GM23248 (cell line): ENCODE data around the gene MLC1. TPM values are rescaled to one million over a fixed set of nuclear protein-coding genes. Genes with fewer than 3 reads are reported as not detected.

Source experiments
- DNase-seq: peaks from one replicate; pipeline ENCODE4 v3.0.0-alpha.2; 2015
- H2AFZ ChIP-seq: fragments of 200-600 bp; sonication (generic); 2 replicates; pipeline ENCODE4 v1.6.1; 2016; ENCODE audit warnings: antibody characterized with exemption
- H3F3A ChIP-seq: fragments of 200-600 bp; sonication (generic); 2 replicates; pipeline ENCODE4 v1.6.1; 2016; ENCODE audit warnings: mild to moderate bottlenecking, antibody characterized with exemption, mixed run types; ENCODE audit not compliant: insufficient read depth
- H3K27ac ChIP-seq: fragments of 200-600 bp; sonication (generic); 2 replicates; pipeline ENCODE4 v1.5.1; 2016; ENCODE audit warnings: mild to moderate bottlenecking
- H3K27me3 ChIP-seq: fragments of 200-600 bp; sonication (generic); replicated peaks from 2 replicates; pipeline ENCODE4 v1.6.1; 2016; ENCODE audit warnings: mild to moderate bottlenecking; ENCODE audit not compliant: insufficient read depth
- H3K36me3 ChIP-seq: fragments of 200-600 bp; sonication (generic); 2 replicates; pipeline ENCODE4 v1.6.1; 2016; ENCODE audit warnings: low read depth, mild to moderate bottlenecking
- H3K4me1 ChIP-seq: fragments of 200-600 bp; sonication (generic); 2 replicates; pipeline ENCODE4 v1.6.1; 2016; ENCODE audit warnings: mild to moderate bottlenecking; ENCODE audit not compliant: insufficient read depth
- H3K4me2 ChIP-seq: fragments of 200-600 bp; sonication (generic); one replicate; pipeline ENCODE4 v1.6.1; 2016; ENCODE audit warnings: mild to moderate bottlenecking; ENCODE audit not compliant: unreplicated experiment
- H3K4me3 ChIP-seq: fragments of 200-600 bp; sonication (generic); 2 replicates; pipeline ENCODE4 v1.5.1; 2016; ENCODE audit warnings: mild to moderate bottlenecking
- H3K79me2 ChIP-seq: fragments of 200-600 bp; sonication (generic); 2 replicates; pipeline ENCODE4 v1.6.1; 2016; ENCODE audit warnings: mild to moderate bottlenecking; ENCODE audit not compliant: insufficient read depth
- H3K9ac ChIP-seq: fragments of 200-600 bp; sonication (generic); 2 replicates; pipeline ENCODE4 v1.6.1; 2016; ENCODE audit warnings: mild to moderate bottlenecking
- H3K9me2 ChIP-seq: fragments of 200-600 bp; sonication (generic); 2 replicates; pipeline ENCODE4 v1.6.1; 2016; ENCODE audit warnings: mixed run types, mild to moderate bottlenecking, moderate library complexity; ENCODE audit not compliant: insufficient read depth
- H3K9me3 ChIP-seq: fragments of 200-600 bp; sonication (generic); one replicate; pipeline ENCODE4 v1.6.1; 2017; ENCODE audit warnings: low read depth
- H4K20me1 ChIP-seq: fragments of 200-600 bp; sonication (generic); 2 replicates; pipeline ENCODE4 v1.6.0; 2016; ENCODE audit not compliant: insufficient read depth
- EZH2 ChIP-seq: fragments of 200-600 bp; sonication (generic); IDR thresholded peaks from 2 replicates; pipeline ENCODE4 v1.6.1; 2018; ENCODE audit warnings: antibody characterized with exemption, mild to moderate bottlenecking; ENCODE audit not compliant: insufficient read depth, poor library complexity, severe bottlenecking
- EZH2phosphoT487 ChIP-seq: fragments of 200-600 bp; sonication (generic); IDR thresholded peaks from 2 replicates; pipeline ENCODE4 v1.6.1; 2018; ENCODE audit warnings: antibody characterized with exemption, moderate library complexity, mild to moderate bottlenecking, low read depth; ENCODE audit not compliant: insufficient read depth
- WGBS, 2 experiments: methylation state at CpG; one replicate each; pipeline ENCODE4 v1.1.6; 2015 to 2017; ENCODE audit warnings: low lambda C conversion rate in 2 of 2, low coverage in 1 of 2; ENCODE audit errors: missing lambda C conversion rate in 2 of 2; 5-methylcytosine and 5-hydroxymethylcytosine counted together
- in situ Hi-C: fragments of 300-500 bp; cut with MboI; formaldehyde crosslinking; loops from 2 replicates; pipeline ENCODE4 v1.15.0; 2020
- polyA plus RNA-seq: library from polyadenylated mRNA; unstranded; fragments of >200 nt; fragmentation: Nextera tagmentation; extraction: Ambion mirVana; gene quantifications from 2 replicates; pipeline ENCODE4 v1.2.1, GENCODE V29; 2016
- total RNA-seq: library from RNA; depleted of rRNA; stranded (reverse); fragments of >200 nt; shearing (Covaris generic); gene quantifications from 2 replicates; pipeline ENCODE4 v1.2.3, GENCODE V29; 2014

Gene MLC1
- total and polyA plus RNA-seq, 2 experiments from 2014 or later: not detected

DNA sequence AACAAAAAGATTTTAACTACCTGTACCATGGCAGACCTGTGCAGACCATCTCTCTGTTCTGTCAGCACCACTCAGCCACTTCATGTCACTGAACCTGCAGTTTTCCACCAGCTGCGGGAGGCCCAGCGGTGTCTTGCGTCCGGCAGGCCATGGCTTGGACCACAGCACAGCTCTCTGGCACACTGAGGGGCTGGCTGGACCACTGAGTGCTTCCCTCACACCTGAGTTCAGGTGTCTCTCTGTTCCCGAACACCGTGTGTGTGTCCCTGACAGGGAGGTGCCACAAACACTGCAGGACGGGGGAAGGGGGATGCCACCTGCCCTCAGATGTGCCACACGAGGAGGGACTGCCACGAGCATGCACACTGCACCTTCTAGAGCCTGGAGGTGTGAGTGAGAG is 22.3 kb upstream of the MLC1 start:
- Histone ChIP-seq H3K4me2 (no peak overlapping the region), H3K9me2 (no peaks in the 10 kb centered on the region), H3K27ac (no peak overlapping the region), H3K36me3 (no peaks in the 10 kb centered on the region), H3K9ac (no peak overlapping the region), H3K27me3 (no peaks in the 10 kb centered on the region), H3K79me2 (no peaks in the 10 kb centered on the region), H3K4me3 (no peak overlapping the region), H3K9me3 (no peaks in the 10 kb centered on the region), H3K4me1 (peaks cover 3% of the 10 kb centered on the region; the same call in 1 of the 2 replicates), H4K20me1 (no peaks in the 10 kb centered on the region), H3F3A (no peaks in the 10 kb centered on the region), H2AFZ (no peak overlapping the region)
- no peak for DNase-seq
- 62 to 71% methylated on average over 9 of the region's 9 CpGs for WGBS, 2 experiments
- no peak for TF ChIP-seq EZH2phosphoT487
- TF ChIP-seq EZH2: no peak
- in situ Hi-C loops: no loop called here

DNA sequence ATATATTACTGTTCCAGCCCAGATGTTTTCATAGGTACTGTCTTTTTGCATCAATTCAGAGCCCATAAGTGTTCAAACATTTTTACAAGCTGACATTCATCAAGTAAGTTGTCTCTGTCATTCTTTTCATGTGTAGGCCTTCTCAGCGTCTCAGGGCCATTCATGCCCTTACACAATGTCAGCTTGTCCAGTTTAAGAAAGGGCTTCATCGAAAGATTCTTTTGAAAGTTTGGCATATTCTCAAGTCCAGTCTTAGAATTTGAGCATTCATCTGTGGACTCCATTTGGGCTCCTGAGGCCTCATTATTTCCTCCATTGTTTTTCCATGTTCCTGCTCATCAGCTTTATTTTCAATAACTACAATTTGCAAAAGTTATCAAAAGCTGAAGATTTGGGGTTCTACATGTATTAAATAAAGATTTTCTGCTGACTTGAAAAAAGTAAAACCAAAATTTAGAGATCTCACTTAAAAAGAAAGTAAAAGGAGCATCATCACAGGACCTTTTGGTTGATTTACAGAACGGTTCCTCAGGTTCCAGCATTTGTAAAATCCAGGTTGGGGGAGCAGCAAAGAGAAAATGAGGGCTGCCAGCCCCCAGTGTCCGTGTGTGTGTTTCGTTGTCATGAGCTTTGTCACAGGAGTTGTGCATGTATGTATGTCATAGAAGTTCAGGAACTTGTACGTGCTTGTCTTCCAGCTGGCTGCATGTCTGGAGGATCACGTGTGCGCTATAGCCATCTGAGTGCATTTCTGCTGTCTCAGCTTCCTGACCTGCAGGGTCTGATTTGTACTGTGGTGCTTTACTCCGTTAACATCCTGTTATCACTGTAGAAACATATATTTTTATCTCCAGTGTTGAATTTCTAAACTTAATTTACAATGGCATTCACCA is 20.2 kb upstream of the MLC1 start:
- Histone ChIP-seq H3K9me2 (no peaks in the 10 kb centered on the region), H4K20me1 (no peaks in the 10 kb centered on the region), H3F3A (no peaks in the 10 kb centered on the region), H3K4me2 (no peak overlapping the region), H3K27me3 (peaks cover 6% of the 10 kb centered on the region; the same call in 1 of the 2 replicates), H2AFZ (no peak overlapping the region), H3K79me2 (no peaks in the 10 kb centered on the region), H3K27ac (no peak overlapping the region), H3K9ac (no peak overlapping the region), H3K4me3 (no peak overlapping the region), H3K9me3 (no peaks in the 10 kb centered on the region), H3K36me3 (no peaks in the 10 kb centered on the region), H3K4me1 (no peaks in the 10 kb centered on the region)
- in situ Hi-C loops: no loop called here
- WGBS, 2 experiments: 64 to 68% methylated on average over 9 of the region's 9 CpGs
- no peak for DNase-seq
- TF ChIP-seq EZH2phosphoT487 (no peak), EZH2 (no peak)

DNA sequence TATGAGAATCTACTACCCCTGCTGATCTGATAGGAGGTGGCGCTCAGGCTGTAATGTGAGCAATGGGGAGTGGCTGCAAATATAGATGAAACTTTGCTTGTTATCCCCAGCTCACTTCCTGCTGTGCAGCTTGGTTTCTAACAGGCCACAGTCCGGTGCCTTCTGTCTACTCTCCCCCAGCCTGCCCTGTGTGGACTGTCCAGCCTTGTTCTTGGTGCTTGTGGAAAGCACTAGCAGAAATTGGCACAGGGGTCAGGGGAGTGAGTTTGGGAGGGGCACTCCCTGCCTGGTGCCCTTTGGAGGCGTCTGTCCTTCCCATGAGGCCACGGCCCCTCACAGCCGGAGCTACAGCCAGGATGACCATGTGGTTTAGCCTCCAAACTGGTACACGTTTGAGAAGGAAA is 18.9 kb upstream of the MLC1 start:
- H3K4me2 ChIP-seq: no peak overlapping the region
- no peak overlapping the region for H3K4me3 ChIP-seq
- no peak overlapping the region for H3K9ac ChIP-seq
- no peaks in the 10 kb centered on the region for H4K20me1 ChIP-seq
- TF ChIP-seq EZH2phosphoT487 (no peak), EZH2 (no peak)
- no peaks in the 10 kb centered on the region for H3K4me1 ChIP-seq
- H3K36me3 ChIP-seq: no peaks in the 10 kb centered on the region
- no peaks in the 10 kb centered on the region for H3F3A ChIP-seq
- no peak overlapping the region for H3K27ac ChIP-seq
- WGBS, 2 experiments: 61 to 77% methylated on average over 6 of the region's 6 CpGs
- H3K9me3 ChIP-seq: no peaks in the 10 kb centered on the region
- no peaks in the 10 kb centered on the region for H3K79me2 ChIP-seq
- H2AFZ ChIP-seq: no peak overlapping the region
- in situ Hi-C loops: no loop called here
- H3K9me2 ChIP-seq: no peaks in the 10 kb centered on the region
- DNase-seq: no peak
- H3K27me3 ChIP-seq: peaks cover 11% of the 10 kb centered on the region; the same call in 1 of the 2 replicates

DNA sequence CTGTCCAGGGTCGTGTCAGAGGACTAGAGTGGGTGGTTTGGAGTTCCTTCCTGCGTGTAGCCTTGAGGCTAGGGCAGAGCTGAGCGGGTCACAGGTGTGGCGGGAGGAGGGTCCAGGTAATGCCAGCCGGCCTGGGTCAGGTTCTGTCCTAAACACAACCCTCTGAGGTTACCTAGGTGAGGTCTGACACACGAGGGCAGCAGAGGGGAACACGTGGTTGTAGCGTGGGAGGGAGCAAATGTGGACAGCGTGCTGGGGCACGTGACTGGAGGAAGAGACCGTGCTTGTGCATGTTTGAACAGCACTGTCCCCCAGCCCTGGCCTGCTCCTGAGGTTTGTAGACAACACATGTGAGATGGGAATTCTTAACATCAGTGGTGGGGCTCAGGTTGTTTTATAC is 17.7 kb upstream of the MLC1 start:
- 38 to 42% methylated on average over 11 of the region's 11 CpGs for WGBS, 2 experiments
- H3K9me3 ChIP-seq: no peaks in the 10 kb centered on the region
- no peaks in the 10 kb centered on the region for H4K20me1 ChIP-seq
- no peaks in the 10 kb centered on the region for H3F3A ChIP-seq
- no peak overlapping the region for H3K4me2 ChIP-seq
- H3K36me3 ChIP-seq: no peaks in the 10 kb centered on the region
- H3K27me3 ChIP-seq: peaks cover 18% of the 10 kb centered on the region
- H3K9ac ChIP-seq: no peak overlapping the region
- no peaks in the 10 kb centered on the region for H3K9me2 ChIP-seq
- TF ChIP-seq EZH2phosphoT487 (no peak), EZH2 (no peak)
- H3K27ac ChIP-seq: no peak overlapping the region
- H3K4me3 ChIP-seq: no peak overlapping the region
- no peaks in the 10 kb centered on the region for H3K4me1 ChIP-seq
- peak; percentile 28 for DNase-seq
- in situ Hi-C loops: no loop called here
- no peaks in the 10 kb centered on the region for H3K79me2 ChIP-seq
- H2AFZ ChIP-seq: no peak overlapping the region
